Measurements from ENCODE around the gene SLC13A2. TPM values are rescaled to one million over a fixed set of nuclear protein-coding genes. Genes with fewer than 3 reads are reported as not detected.

The SLC13A2 gene
- total RNA-seq, 1 experiment from 2014 or later = not detected

GRCh38 chr17:28536532-28537218 lies 63.2 kb downstream of the SLC13A2 start:
- DNase-seq (ENCODE audit: low spot score) = no peak
- CTCF ChIA-PET = no interaction called here
- no peaks in the 10 kb centered on the region for H3K36me3 ChIP-seq (ENCODE audit: insufficient read depth, low read length, poor library complexity, severe bottlenecking)
- no peak overlapping the region for H3K27ac ChIP-seq (ENCODE audit: low read depth, low read length, poor library complexity, severe bottlenecking)
- intact Hi-C loops (cut with micrococcal nuclease; ENCODE audit: unreplicated experiment) = no loop called here
- no peak overlapping the region for H3K4me3 ChIP-seq (ENCODE audit: low read depth, low read length, poor library complexity, severe bottlenecking)
- no peaks in the 10 kb centered on the region for H3K9me3 ChIP-seq (ENCODE audit: low read depth, low read length, poor library complexity, severe bottlenecking)
- TF ChIP-seq EZH2 (IDR thresholded peaks at IDR 0.05; ENCODE audit: borderline replicate concordance, low read depth, low read length, poor library complexity, severe bottlenecking) (no peak), CTCF (conservative IDR thresholded peaks at IDR 0.05; ENCODE audit: low read depth, low read length) (no peak)
- POLR2A ChIA-PET (ENCODE audit: low non-redundant PET) = no interaction called here
- no TSS peak for BruUV-seq (replicated peaks)
- no peaks in the 10 kb centered on the region for H3K4me1 ChIP-seq (ENCODE audit: insufficient read depth, low read length, poor library complexity, severe bottlenecking)
- no peaks in the 10 kb centered on the region for H3K27me3 ChIP-seq (replicated peaks; ENCODE audit: insufficient read depth, low read depth, low read length, poor library complexity)

- no peak for TF ChIP-seq EZH2 (IDR thresholded peaks at IDR 0.05; ENCODE audit: borderline replicate concordance, low read depth, low read length, poor library complexity, severe bottlenecking)
- BruUV-seq (replicated peaks) = no TSS peak
- Histone ChIP-seq H3K27me3 (replicated peaks; ENCODE audit: insufficient read depth, low read depth, low read length, poor library complexity) (no peaks in the 10 kb centered on the region), H3K4me3 (ENCODE audit: low read depth, low read length, poor library complexity, severe bottlenecking) (no peak overlapping the region), H3K36me3 (ENCODE audit: insufficient read depth, low read length, poor library complexity, severe bottlenecking) (no peaks in the 10 kb centered on the region), H3K27ac (ENCODE audit: low read depth, low read length, poor library complexity, severe bottlenecking) (no peak overlapping the region), H3K9me3 (ENCODE audit: low read depth, low read length, poor library complexity, severe bottlenecking) (no peaks in the 10 kb centered on the region), H3K4me1 (ENCODE audit: insufficient read depth, low read length, poor library complexity, severe bottlenecking) (no peaks in the 10 kb centered on the region)
- ChIA-PET CTCF (interaction anchor here (0.7 kb wide), 1 partner anchor 42 kb away, joined by 3 read pairs; no protein-coding TSS in a partner anchor), POLR2A (ENCODE audit: low non-redundant PET) (no interaction called here)
- no peak for DNase-seq (ENCODE audit: low spot score)
- intact Hi-C loops (cut with micrococcal nuclease; ENCODE audit: unreplicated experiment) = no loop called here
These were observed 63.8 kb downstream of the SLC13A2 start for GRCh38 chr17:28537219-28537610.

- no peaks in the 10 kb centered on the region for H3K36me3 ChIP-seq (ENCODE audit: insufficient read depth, low read length, poor library complexity, severe bottlenecking)
- ChIA-PET CTCF (no interaction called here), POLR2A (ENCODE audit: low non-redundant PET) (no interaction called here)
- H3K9me3 ChIP-seq (ENCODE audit: low read depth, low read length, poor library complexity, severe bottlenecking) = no peaks in the 10 kb centered on the region
- intact Hi-C loops (cut with micrococcal nuclease; ENCODE audit: unreplicated experiment) = no loop called here
- H3K27ac ChIP-seq (ENCODE audit: low read depth, low read length, poor library complexity, severe bottlenecking) = no peak overlapping the region
- no peak overlapping the region for H3K4me3 ChIP-seq (ENCODE audit: low read depth, low read length, poor library complexity, severe bottlenecking)
- H3K27me3 ChIP-seq (replicated peaks; ENCODE audit: insufficient read depth, low read depth, low read length, poor library complexity) = no peaks in the 10 kb centered on the region
- TF ChIP-seq CTCF (conservative IDR thresholded peaks at IDR 0.05; ENCODE audit: low read depth, low read length) = no peak
- no peak for TF ChIP-seq EZH2 (IDR thresholded peaks at IDR 0.05; ENCODE audit: borderline replicate concordance, low read depth, low read length, poor library complexity, severe bottlenecking)
- H3K4me1 ChIP-seq (ENCODE audit: insufficient read depth, low read length, poor library complexity, severe bottlenecking) = no peaks in the 10 kb centered on the region
- no peak for DNase-seq (ENCODE audit: low spot score)
- no TSS peak for BruUV-seq (replicated peaks)
These were observed 65.0 kb downstream of the SLC13A2 start for GRCh38 chr17:28538296-28538895.

Data from A673 (cell line).